SK-N-SH (cell line): ENCODE data around the gene SUGP2.

Source experiments
- FOXJ3 ChIP-seq: sonication (generic); formaldehyde crosslinking; IDR thresholded peaks from 2 replicates; pipeline ENCODE4 v1.5.1; 2020; ENCODE audit warnings: mild to moderate bottlenecking, missing genetic modification reagents
- GABPA ChIP-seq: IDR thresholded peaks from 2 replicates; pipeline ENCODE4 v1.4.0; 2012; ENCODE audit warnings: low read depth, mild to moderate bottlenecking
- GATA2 ChIP-seq: sonication (generic); formaldehyde crosslinking; IDR thresholded peaks from 2 replicates; pipeline ENCODE4 v1.5.0; 2020; ENCODE audit warnings: mild to moderate bottlenecking, missing genetic modification reagents
- NFIC ChIP-seq: IDR thresholded peaks from 2 replicates; pipeline ENCODE4 v1.4.0; 2012; ENCODE audit warnings: borderline replicate concordance
- POLR2AphosphoS5 ChIP-seq: IDR thresholded peaks from 2 replicates; pipeline ENCODE4 v1.6.1; 2012; ENCODE audit warnings: low read depth, low read length
- RAD21 ChIP-seq: IDR thresholded peaks from 2 replicates; pipeline ENCODE4 v1.6.1; 2012; ENCODE audit warnings: mild to moderate bottlenecking, low read length
- TF ChIP-seq, protein P1 (sequence below): fragments of 200-600 bp; sonication (generic); IDR thresholded peaks from 2 replicates; pipeline ENCODE4 v1.6.1; 2017; ENCODE audit warnings: antibody characterized with exemption, mild to moderate bottlenecking, moderate library complexity
- TF ChIP-seq, protein P2 (sequence below): IDR thresholded peaks from 2 replicates; pipeline ENCODE4 v1.6.1; 2012; ENCODE audit warnings: mild to moderate bottlenecking, low read depth, low read length, moderate library complexity
- TF ChIP-seq, protein P3 (sequence below): fragments of 150-350 bp; IDR thresholded peaks from 2 replicates; pipeline ENCODE4 v1.6.1; 2016; ENCODE audit warnings: mild to moderate bottlenecking, low read depth, low read length

DNA sequence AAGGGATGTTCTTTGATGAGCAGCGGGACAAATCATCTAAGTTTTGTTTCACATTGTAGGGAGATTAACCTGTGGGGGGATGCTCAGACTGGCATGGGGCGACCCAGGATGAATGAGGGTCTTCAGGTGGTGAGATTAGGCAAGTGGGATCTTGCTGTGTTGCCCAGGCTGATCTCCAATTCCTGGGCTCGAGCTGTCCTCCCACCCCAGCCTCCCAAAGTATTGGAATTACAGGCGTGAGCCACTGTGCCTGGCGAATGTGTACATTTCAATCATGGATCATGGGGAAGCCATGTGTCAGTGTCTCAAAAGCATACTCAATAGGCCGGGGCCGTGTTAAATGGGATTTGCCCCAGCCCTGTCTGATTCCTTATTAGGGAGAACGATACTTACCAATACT is 38.6 kb upstream of the SUGP2 start:
- TF ChIP-seq FOXJ3 (CRISPR knock-in tag) (no peak), RAD21 (no peak), GABPA (no peak), NFIC (no peak), POLR2AphosphoS5 (no peak), GATA2 (no peak)
- TF ChIP-seq, protein P1, sequence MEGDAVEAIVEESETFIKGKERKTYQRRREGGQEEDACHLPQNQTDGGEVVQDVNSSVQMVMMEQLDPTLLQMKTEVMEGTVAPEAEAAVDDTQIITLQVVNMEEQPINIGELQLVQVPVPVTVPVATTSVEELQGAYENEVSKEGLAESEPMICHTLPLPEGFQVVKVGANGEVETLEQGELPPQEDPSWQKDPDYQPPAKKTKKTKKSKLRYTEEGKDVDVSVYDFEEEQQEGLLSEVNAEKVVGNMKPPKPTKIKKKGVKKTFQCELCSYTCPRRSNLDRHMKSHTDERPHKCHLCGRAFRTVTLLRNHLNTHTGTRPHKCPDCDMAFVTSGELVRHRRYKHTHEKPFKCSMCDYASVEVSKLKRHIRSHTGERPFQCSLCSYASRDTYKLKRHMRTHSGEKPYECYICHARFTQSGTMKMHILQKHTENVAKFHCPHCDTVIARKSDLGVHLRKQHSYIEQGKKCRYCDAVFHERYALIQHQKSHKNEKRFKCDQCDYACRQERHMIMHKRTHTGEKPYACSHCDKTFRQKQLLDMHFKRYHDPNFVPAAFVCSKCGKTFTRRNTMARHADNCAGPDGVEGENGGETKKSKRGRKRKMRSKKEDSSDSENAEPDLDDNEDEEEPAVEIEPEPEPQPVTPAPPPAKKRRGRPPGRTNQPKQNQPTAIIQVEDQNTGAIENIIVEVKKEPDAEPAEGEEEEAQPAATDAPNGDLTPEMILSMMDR, result no peak
- TF ChIP-seq, protein P2, sequence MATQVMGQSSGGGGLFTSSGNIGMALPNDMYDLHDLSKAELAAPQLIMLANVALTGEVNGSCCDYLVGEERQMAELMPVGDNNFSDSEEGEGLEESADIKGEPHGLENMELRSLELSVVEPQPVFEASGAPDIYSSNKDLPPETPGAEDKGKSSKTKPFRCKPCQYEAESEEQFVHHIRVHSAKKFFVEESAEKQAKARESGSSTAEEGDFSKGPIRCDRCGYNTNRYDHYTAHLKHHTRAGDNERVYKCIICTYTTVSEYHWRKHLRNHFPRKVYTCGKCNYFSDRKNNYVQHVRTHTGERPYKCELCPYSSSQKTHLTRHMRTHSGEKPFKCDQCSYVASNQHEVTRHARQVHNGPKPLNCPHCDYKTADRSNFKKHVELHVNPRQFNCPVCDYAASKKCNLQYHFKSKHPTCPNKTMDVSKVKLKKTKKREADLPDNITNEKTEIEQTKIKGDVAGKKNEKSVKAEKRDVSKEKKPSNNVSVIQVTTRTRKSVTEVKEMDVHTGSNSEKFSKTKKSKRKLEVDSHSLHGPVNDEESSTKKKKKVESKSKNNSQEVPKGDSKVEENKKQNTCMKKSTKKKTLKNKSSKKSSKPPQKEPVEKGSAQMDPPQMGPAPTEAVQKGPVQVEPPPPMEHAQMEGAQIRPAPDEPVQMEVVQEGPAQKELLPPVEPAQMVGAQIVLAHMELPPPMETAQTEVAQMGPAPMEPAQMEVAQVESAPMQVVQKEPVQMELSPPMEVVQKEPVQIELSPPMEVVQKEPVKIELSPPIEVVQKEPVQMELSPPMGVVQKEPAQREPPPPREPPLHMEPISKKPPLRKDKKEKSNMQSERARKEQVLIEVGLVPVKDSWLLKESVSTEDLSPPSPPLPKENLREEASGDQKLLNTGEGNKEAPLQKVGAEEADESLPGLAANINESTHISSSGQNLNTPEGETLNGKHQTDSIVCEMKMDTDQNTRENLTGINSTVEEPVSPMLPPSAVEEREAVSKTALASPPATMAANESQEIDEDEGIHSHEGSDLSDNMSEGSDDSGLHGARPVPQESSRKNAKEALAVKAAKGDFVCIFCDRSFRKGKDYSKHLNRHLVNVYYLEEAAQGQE, result no peak
- TF ChIP-seq, protein P3, sequence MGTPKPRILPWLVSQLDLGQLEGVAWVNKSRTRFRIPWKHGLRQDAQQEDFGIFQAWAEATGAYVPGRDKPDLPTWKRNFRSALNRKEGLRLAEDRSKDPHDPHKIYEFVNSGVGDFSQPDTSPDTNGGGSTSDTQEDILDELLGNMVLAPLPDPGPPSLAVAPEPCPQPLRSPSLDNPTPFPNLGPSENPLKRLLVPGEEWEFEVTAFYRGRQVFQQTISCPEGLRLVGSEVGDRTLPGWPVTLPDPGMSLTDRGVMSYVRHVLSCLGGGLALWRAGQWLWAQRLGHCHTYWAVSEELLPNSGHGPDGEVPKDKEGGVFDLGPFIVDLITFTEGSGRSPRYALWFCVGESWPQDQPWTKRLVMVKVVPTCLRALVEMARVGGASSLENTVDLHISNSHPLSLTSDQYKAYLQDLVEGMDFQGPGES, result no peak
